Right lung (tissue), 5 donors: ENCODE data around the gene ALOX12. TPM values are rescaled to one million over a fixed set of nuclear protein-coding genes. Genes with fewer than 3 reads are reported as not detected.

Source experiments
- DNase-seq, 2 donors: peaks; one replicate each; pipeline ENCODE4 v3.0.0-alpha.2; 2013
- polyA plus RNA-seq, 5 donors: library from polyadenylated mRNA; unstranded; fragments of 120-200 nt; gene quantifications; one replicate each; pipeline versions ENCODE4 v1.2.1 to v1.2.3, GENCODE V29; 2013; ENCODE audit warnings: inconsistent platforms in 1 of 5, low replicate concordance in 1 of 5; ENCODE audit not compliant: insufficient read length in 5 of 5, insufficient read depth in 1 of 5

The ALOX12 gene
- polyA plus RNA-seq, 5 donors: 2.4 to 4.3 (median 3.9) TPM

DNA sequence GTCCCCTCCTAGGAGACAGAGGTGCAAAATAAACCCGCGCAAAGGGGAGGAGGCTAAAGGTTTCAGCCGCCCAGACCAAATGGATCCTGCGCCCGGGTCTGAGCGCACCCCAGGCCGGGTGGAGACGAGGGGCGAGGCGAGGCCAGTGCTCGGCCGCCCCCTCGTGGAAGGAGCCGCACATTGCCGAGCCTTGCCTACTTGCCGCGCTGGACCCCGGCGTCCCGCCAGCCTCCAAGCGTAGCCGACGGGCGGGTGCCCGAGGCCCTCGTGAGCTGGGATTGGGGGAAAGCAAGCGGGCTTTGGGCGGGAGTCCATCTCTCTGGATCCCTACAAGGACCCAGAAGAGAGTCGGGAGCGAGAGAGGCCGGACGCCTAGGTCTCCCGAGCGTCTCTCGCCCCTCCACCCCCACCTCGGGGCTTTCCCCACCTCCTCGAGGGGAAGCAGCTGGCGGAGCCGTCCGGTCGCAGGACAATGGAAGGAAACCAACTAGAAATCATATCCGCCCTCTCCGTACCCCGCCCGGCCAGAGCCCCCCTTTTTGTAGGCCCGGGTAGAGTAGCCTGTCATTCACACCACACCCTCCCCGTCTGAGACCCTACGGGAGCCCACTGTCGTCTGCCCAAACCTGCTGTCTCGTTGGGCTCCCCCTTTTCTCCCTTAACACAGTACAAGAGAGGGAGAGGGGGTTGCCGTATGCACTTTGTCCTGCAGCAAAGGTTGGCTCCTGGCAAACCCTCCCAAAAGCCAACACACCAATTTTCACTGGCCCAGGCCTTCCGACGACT, 26.3 kb downstream of the ALOX12 start:
- no peak for DNase-seq

DNA sequence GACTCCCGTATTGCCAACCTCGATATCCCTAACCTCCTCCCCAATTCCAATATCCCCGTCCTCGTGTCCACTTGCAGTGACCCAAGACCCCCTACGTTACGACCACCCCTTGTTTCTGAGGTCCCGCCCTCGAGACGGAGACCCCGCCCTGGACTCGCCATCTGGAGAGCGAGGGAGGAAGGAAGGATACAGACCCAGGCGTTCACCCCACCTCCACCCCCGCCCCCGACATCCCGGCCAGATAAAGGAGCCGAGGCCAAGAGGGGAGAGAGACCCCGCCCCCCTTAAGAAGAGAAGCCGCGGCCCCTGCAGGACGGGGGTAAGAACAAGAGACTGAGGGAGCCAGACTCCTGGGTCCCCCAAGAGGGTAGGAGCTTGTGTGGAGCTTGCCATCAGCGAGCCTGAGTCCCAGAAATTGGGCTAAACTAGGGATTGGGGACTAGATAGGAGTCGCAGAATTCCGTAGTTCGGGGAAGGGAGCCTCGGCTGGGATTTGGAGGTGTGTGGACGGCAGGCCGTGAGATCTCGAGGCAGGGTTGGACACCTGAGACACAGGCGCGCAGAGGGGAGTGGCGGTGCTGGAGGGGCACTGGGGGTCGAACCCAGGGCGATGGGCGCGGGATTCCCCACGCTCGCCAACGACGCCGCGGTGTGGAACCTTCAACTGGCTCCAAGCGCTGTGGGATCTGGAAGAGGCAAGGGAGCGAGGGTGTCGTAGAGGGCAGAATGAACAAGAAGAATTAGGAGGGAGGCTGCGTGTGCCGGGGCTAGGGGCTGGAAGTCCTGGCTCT, 27.1 kb downstream of the ALOX12 start, which contains the start of gene BCL6B:
BCL6B (plus strand) TSS at position 270 of the 791 bp plus-strand sequence. CDS start 622 bp downstream, outside the sequence.
- DNase-seq: no peak

- peak in 1 of 2 donors; percentile 76 for DNase-seq
Measured at GRCh38 chr17:7023576-7024401, 27.9 kb downstream of the ALOX12 start.

DNA sequence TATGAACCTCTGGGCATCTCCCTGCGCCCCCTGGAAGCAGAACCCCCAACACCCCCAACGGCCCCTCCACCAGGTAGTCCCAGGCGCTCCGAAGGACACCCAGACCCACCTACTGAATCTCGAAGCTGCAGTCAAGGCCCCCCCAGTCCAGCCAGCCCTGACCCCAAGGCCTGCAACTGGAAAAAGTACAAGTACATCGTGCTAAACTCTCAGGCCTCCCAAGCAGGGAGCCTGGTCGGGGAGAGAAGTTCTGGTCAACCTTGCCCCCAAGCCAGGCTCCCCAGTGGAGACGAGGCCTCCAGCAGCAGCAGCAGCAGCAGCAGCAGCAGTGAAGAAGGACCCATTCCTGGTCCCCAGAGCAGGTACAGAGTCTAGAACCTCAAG, 28.5 kb downstream of the ALOX12 start:
- DNase-seq: no peak

GRCh38 chr17:7025245-7025644, 29.4 kb downstream of the ALOX12 start:
- no peak for DNase-seq

- no peak for DNase-seq
Measured at GRCh38 chr17:7026471-7027115, 30.7 kb downstream of the ALOX12 start.

DNA sequence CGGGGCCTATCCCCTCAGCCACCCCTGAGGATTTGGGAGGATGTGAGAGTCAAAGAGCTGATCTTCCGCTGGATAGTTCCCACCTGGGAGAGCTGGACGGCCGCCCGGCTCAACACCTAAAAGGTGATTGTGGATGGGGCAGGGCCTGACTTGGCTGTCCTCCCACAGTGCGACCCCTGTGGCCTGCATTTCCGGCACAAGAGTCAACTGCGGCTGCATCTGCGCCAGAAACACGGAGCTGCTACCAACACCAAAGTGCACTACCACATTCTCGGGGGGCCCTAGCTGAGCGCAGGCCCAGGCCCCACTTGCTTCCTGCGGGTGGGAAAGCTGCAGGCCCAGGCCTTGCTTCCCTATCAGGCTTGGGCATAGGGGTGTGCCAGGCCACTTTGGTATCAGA, 31.5 kb downstream of the ALOX12 start:
- no peak for DNase-seq

GRCh38 chr17:7029096-7029495, 33.2 kb downstream of the ALOX12 start:
- no peak for DNase-seq

DNA sequence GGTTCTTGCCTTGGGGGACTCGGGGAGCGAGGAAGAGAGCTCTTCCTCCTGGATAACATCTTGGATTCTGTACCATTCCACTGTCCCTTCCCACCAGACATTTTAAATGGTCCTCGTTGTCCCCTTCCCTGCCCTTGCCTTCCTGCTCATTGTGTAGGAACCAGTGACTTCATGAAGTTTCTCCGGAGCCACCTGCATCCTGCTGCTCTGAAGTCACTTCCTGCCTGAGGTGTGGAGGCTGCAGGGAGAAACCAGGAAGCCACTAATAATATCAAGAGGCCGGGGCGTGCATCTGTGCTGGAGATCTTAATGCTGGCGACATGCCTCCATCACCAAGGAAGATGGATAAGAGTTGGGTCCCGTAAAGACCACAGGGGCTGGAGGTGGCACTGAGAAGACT, 33.8 kb downstream of the ALOX12 start:
- no peak for DNase-seq

GRCh38 chr17:7034955-7035590, 39.2 kb downstream of the ALOX12 start:
- no peak for DNase-seq

- peak; percentile 90 to 93 for DNase-seq
Measured at GRCh38 chr17:7035591-7036368, 39.9 kb downstream of the ALOX12 start, which contains the start of gene SLC16A13. SLC16A13 (plus strand) TSS chr17:7036015; CDS start chr17:7036383, 368 bp downstream.

- DNase-seq: no peak
Measured at GRCh38 chr17:7038025-7038862, 42.4 kb downstream of the ALOX12 start.

DNA sequence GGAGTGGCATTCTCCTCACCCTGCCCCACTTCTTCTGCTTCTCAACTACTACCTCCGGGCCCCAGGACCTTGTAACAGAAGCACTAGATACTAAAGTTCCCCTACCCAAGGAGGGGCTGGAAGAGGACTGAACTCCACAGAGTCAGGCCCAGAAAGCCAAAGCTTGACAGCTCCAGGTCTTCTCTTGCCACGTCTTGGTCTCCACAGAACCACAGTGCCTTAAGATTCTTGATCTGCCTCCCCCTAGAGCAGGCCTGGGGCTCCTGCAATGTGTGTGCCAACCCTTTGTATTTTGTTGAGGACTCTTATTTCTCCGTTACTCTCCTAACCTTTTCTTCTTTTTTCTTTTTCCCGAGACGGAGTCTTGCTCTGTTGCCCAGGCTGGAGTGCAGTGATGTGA, 44.0 kb downstream of the ALOX12 start:
- DNase-seq: no peak

DNA sequence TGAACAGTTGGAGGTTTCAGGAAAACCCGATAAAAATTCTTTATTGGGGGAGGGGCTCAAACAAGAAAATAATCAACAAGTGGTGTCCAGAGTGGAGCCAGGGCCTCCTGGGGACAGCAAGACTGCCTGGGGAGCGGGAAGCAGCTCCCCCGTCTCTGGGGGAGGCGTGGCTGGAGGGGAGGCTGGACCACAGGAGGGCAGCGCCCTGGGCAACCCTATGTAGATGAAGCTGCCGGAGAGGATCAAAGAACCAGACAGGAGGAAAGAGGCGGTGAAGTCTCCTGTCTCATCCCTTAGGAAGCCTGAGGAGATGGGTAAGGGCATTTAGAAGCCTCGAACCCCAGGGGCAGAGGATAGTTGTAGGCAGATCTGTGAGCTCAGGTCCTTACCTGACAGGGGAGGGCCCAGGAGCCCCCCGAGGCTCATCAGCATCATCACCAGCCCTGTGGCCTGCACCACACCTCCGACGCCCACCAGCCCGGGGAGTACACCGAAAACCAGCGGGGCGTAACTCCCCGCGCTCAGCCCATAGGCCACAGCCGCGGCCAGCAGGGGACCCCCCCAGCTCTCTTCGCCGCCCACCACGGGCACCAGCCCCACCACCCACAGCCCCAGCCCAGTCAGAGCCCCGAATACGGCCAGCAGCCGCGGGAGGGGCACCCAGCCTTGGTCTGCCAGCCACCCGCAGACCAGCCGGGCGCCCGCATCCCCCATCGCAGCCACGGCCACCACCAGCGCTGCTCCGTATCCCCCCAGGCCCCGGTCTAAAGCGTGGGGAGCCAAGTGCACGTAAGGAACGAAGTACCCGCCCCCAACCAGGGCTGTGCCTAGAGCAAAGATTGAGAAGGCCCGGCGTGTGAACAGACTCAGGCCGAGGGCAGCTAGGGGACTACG, 46.0 kb downstream of the ALOX12 start:
- DNase-seq: no peak

DNA sequence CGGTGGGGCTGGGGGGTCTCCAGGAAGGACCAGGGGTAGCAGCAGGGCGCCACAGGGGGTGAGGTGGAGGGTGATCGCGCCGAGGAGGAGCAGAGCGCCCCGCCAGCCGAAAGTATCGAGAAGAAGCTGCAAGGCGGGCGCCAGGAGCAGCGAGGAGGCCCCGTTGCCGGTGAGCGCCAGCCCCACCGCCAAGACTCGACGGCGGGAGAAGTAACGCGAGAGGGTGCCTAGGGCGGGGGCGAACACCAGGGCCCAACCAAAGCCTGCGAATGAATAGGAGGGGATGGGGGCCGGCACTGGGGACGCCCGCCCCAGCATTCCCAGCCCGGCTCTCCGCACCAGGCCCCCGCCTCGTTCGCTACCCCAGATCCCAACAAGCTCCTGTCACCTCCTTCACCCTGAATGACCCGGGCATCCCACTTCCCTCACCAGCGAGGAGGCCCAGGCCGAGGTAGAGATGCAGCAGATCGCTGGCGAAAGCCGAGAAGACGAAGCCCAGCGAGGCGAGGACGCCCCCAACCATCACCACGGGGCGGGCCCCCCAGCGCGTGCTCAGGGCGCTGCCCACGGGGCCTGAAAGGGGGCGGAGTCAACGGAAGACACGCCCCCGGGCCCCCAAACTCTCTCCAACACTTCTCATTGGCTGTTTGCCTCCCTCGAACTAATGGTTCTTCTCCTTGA, 46.8 kb downstream of the ALOX12 start:
- DNase-seq: no peak

DNA sequence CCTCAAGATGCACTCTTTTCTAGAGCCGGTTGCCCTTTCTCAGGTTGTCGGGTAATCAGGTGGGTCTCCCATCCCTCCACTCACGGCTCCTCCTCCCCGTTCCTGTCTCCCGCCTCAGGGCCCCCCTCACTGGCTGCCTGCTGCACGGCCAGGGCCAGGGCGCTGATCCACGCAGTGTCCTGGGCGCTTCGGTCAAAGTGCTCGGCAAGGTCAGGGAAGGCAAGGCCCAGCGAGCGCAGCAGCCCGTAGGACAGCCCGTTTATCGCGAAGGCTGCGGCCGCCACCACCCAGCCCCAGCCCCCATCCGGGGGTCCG, 47.3 kb downstream of the ALOX12 start:
- DNase-seq: no peak

- no peak for DNase-seq
Measured at GRCh38 chr17:7043497-7044198, 47.8 kb downstream of the ALOX12 start, which contains the start of gene SLC16A11. SLC16A11 (minus strand) TSS chr17:7044092; CDS start chr17:7043513, 579 bp downstream.
